Neuronal stem cell (in vitro differentiated cells): ENCODE measurements around the gene ART4.

Experiments used
- DNase-seq: peaks from one replicate; pipeline ENCODE4 v3.0.0-alpha.2; 2013; ENCODE audit warnings: low spot score
- H2AFZ ChIP-seq: one replicate; pipeline ENCODE4 v1.6.1; 2013; ENCODE audit warnings: mild to moderate bottlenecking, low read length, inconsistent platforms
- H2AK5ac ChIP-seq: 2 replicates; pipeline ENCODE4 v1.6.1; 2013; ENCODE audit warnings: low read depth, mild to moderate bottlenecking, inconsistent platforms, low read length, moderate library complexity, mixed read lengths
- H2BK120ac ChIP-seq: 2 replicates; pipeline ENCODE4 v1.6.1; 2013; ENCODE audit warnings: low read depth, mild to moderate bottlenecking, inconsistent platforms, low read length, moderate library complexity, mixed read lengths
- H2BK12ac ChIP-seq: one replicate; pipeline ENCODE4 v1.6.1; 2013; ENCODE audit warnings: low read length, inconsistent platforms
- H2BK15ac ChIP-seq: 2 replicates; pipeline ENCODE4 v1.6.1; 2013; ENCODE audit warnings: mild to moderate bottlenecking, low read length, inconsistent platforms, mixed read lengths
- H2BK5ac ChIP-seq: one replicate; pipeline ENCODE4 v1.6.1; 2013; ENCODE audit warnings: inconsistent platforms, mild to moderate bottlenecking, low read length, moderate library complexity
- H3K14ac ChIP-seq: one replicate; pipeline ENCODE4 v1.6.1; 2013; ENCODE audit warnings: low read length, inconsistent platforms
- H3K18ac ChIP-seq: 2 replicates; pipeline ENCODE4 v1.6.1; 2013; ENCODE audit warnings: low read length, inconsistent platforms
- H3K23ac ChIP-seq: 2 replicates; pipeline ENCODE4 v1.6.1; 2013; ENCODE audit warnings: low read depth, mild to moderate bottlenecking, mixed read lengths, low read length, inconsistent platforms; ENCODE audit not compliant: poor library complexity
- H3K27ac ChIP-seq: replicated peaks from 3 replicates; pipeline ENCODE4 v1.5.1; 2013; ENCODE audit warnings: low read length, inconsistent platforms
- H3K27me3 ChIP-seq, 3 experiments: 2 replicates each; pipeline ENCODE4 v1.6.1; 2013; ENCODE audit warnings: low read length in 3 of 3, mild to moderate bottlenecking in 2 of 3, inconsistent platforms in 1 of 3, low read depth in 1 of 3, mixed read lengths in 1 of 3, moderate library complexity in 1 of 3; ENCODE audit not compliant: control insufficient read depth in 3 of 3, insufficient read depth in 3 of 3
- H3K36me3 ChIP-seq, 2 donors: replicated peaks in 1 of 2; 2 replicates each; pipeline ENCODE4 v1.6.1; 2013; ENCODE audit warnings: low read length in 2 of 2; ENCODE audit not compliant: control insufficient read depth in 2 of 2, insufficient read depth in 2 of 2
- H3K4ac ChIP-seq: 2 replicates; pipeline ENCODE4 v1.6.1; 2013; ENCODE audit warnings: inconsistent platforms, mild to moderate bottlenecking, low read length, moderate library complexity
- H3K4me1 ChIP-seq, 2 donors: 1 replicate in 1 of 2; 2 replicates in 1 of 2; pipeline ENCODE4 v1.6.1; 2013; ENCODE audit warnings: low read length in 2 of 2, low read depth in 1 of 2; ENCODE audit not compliant: control insufficient read depth in 2 of 2, insufficient read depth in 1 of 2
- H3K4me2 ChIP-seq: one replicate; pipeline ENCODE4 v1.6.1; 2013; ENCODE audit warnings: mild to moderate bottlenecking, low read length, inconsistent platforms; ENCODE audit not compliant: insufficient read depth, poor library complexity, severe bottlenecking
- H3K4me3 ChIP-seq, 2 donors: 2 replicates each; pipeline ENCODE4 v1.5.1; 2013; ENCODE audit warnings: low read length in 2 of 2, mild to moderate bottlenecking in 2 of 2, inconsistent platforms in 1 of 2, moderate library complexity in 1 of 2
- H3K79me1 ChIP-seq: one replicate; pipeline ENCODE4 v1.6.1; 2013; ENCODE audit warnings: low read depth, mild to moderate bottlenecking, inconsistent platforms, low read length, moderate library complexity
- H3K9ac ChIP-seq: one replicate; pipeline ENCODE4 v1.6.1; 2013; ENCODE audit warnings: mild to moderate bottlenecking, low read depth, low read length, inconsistent platforms; ENCODE audit not compliant: poor library complexity
- H3K9me3 ChIP-seq, 2 donors: replicated peaks in 1 of 2; 2 replicates each; pipeline versions ENCODE3 to v1.6.1; 2013; ENCODE audit warnings: low read length in 2 of 2, mild to moderate bottlenecking in 2 of 2, inconsistent platforms in 1 of 2, low read depth in 1 of 2, mixed read lengths in 1 of 2, moderate library complexity in 1 of 2; ENCODE audit not compliant: control insufficient read depth in 2 of 2, insufficient read depth in 1 of 2
- H4K8ac ChIP-seq: one replicate; pipeline ENCODE4 v1.6.1; 2013; ENCODE audit warnings: low read depth, mild to moderate bottlenecking, inconsistent platforms, low read length, moderate library complexity
- H4K91ac ChIP-seq: one replicate; pipeline ENCODE4 v1.6.1; 2013; ENCODE audit warnings: low read length, low read depth, mild to moderate bottlenecking, inconsistent platforms; ENCODE audit not compliant: poor library complexity
- WGBS, 2 donors: extraction: QIAGEN DNeasy Blood & Tissue Kit; methylation state at CpG; one replicate each; pipeline ENCODE4 v1.1.7; 2013; ENCODE audit warnings: missing lambda C conversion rate in 2 of 2, mixed read lengths in 1 of 2; ENCODE audit not compliant: insufficient read length in 2 of 2, insufficient replicate concordance in 1 of 2; ENCODE audit errors: extremely low coverage in 2 of 2; 5-methylcytosine and 5-hydroxymethylcytosine counted together

ART4 gene

DNA sequence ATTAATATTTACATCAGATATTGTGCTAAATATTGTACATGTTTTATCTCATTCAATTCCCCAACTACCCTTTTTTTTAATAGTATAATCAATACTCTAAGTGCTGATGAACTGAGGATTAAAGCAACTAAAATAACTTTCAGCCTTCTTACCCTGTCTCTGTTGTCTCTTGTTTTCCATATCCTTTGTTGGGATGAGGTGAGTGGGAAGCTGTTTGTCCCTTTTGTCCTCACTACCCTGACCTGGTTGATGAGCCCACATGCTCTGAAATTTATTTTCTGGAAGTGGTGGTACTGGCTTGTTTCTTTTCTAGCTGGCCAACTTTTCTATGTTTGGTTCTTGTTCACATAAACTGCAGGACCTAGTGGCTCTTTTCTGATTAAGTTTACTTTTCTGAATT, 9.6 kb upstream of the ART4 start:
- H3K9me3 ChIP-seq: no peaks in the 10 kb centered on the region
- no peak overlapping the region for H2BK120ac ChIP-seq
- H3K18ac ChIP-seq: no peak overlapping the region
- H3K4ac ChIP-seq: no peak overlapping the region
- no peak overlapping the region for H2BK12ac ChIP-seq
- no peak overlapping the region for H3K14ac ChIP-seq
- no peak overlapping the region for H2AK5ac ChIP-seq
- no peak overlapping the region for H3K9ac ChIP-seq
- no peak overlapping the region for H2AFZ ChIP-seq
- no peak overlapping the region for H2BK5ac ChIP-seq
- H3K4me2 ChIP-seq: no peak overlapping the region
- no peaks in the 10 kb centered on the region for H3K36me3 ChIP-seq
- no peak overlapping the region for H2BK15ac ChIP-seq
- no peak overlapping the region for H4K91ac ChIP-seq
- H3K4me1 ChIP-seq: peaks cover 5 to 8% of the 10 kb centered on the region in 2 donors
- no peaks in the 10 kb centered on the region for H3K27me3 ChIP-seq
- no peak overlapping the region for H3K27ac ChIP-seq
- DNase-seq: no peak
- H4K8ac ChIP-seq: no peak overlapping the region
- no peak overlapping the region for H3K4me3 ChIP-seq
- H3K23ac ChIP-seq: no peak overlapping the region
- no peaks in the 10 kb centered on the region for H3K79me1 ChIP-seq

GRCh38 chr12:14850929-14851663, 7.8 kb upstream of the ART4 start:
- Histone ChIP-seq H4K91ac (no peak overlapping the region), H3K23ac (no peak overlapping the region)
- no peak for DNase-seq

GRCh38 chr12:14849661-14850060, 6.3 kb upstream of the ART4 start:
- no peak for DNase-seq
- Histone ChIP-seq H2BK120ac (no peak overlapping the region), H3K9me3 (no peaks in the 10 kb centered on the region), H3K36me3 (no peaks in the 10 kb centered on the region), H4K8ac (no peak overlapping the region), H3K4me3 (no peak overlapping the region), H3K14ac (no peak overlapping the region), H3K4ac (no peak overlapping the region), H2AFZ (no peak overlapping the region), H3K9ac (no peak overlapping the region), H3K18ac (no peak overlapping the region), H3K4me1 (peaks cover 5 to 6% of the 10 kb centered on the region in 2 donors), H2BK5ac (no peak overlapping the region), H3K23ac (no peak overlapping the region), H2BK15ac (no peak overlapping the region), H3K27ac (no peak overlapping the region), H3K4me2 (no peak overlapping the region), H3K79me1 (no peaks in the 10 kb centered on the region), H3K27me3 (no peaks in the 10 kb centered on the region), H2BK12ac (no peak overlapping the region), H4K91ac (no peak overlapping the region), H2AK5ac (no peak overlapping the region)
- no CpG with 5 or more reads among the region's 2 CpGs for WGBS, 2 donors

More at GRCh38 chr12:14850929-14851663, 7.8 kb upstream of the ART4 start:
- no CpG with 5 or more reads among the region's 1 CpG for WGBS, 2 donors
- H3K4ac ChIP-seq: no peak overlapping the region
- H3K4me3 ChIP-seq: no peak overlapping the region
- H3K27me3 ChIP-seq: no peaks in the 10 kb centered on the region
- H4K8ac ChIP-seq: no peak overlapping the region
- H2AFZ ChIP-seq: peak overlapping the region; percentile 60
- H2BK15ac ChIP-seq: no peak overlapping the region
- H3K4me2 ChIP-seq: no peak overlapping the region
- no peak overlapping the region for H3K27ac ChIP-seq
- no peaks in the 10 kb centered on the region for H3K36me3 ChIP-seq
- no peak overlapping the region for H3K14ac ChIP-seq
- no peak overlapping the region for H2BK12ac ChIP-seq
- H2AK5ac ChIP-seq: no peak overlapping the region
- H2BK120ac ChIP-seq: no peak overlapping the region
- H2BK5ac ChIP-seq: no peak overlapping the region
- no peak overlapping the region for H3K18ac ChIP-seq
- H3K9ac ChIP-seq: no peak overlapping the region
- H3K79me1 ChIP-seq: no peaks in the 10 kb centered on the region
- H3K9me3 ChIP-seq: no peaks in the 10 kb centered on the region
- H3K4me1 ChIP-seq: peaks cover 5 to 8% of the 10 kb centered on the region in 2 donors

GRCh38 chr12:14846876-14847580, 3.7 kb upstream of the ART4 start:
- Histone ChIP-seq H3K79me1 (no peaks in the 10 kb centered on the region), H3K18ac (no peak overlapping the region), H3K4me2 (no peak overlapping the region), H2BK15ac (no peak overlapping the region), H3K27ac (no peak overlapping the region), H3K23ac (no peak overlapping the region), H2AFZ (no peak overlapping the region), H3K4me3 (no peak overlapping the region), H2BK120ac (no peak overlapping the region), H3K4ac (no peak overlapping the region), H3K9ac (no peak overlapping the region), H3K4me1 (peaks cover 4 to 5% of the 10 kb centered on the region in 2 donors), H3K36me3 (no peaks in the 10 kb centered on the region), H2BK12ac (no peak overlapping the region), H4K8ac (no peak overlapping the region), H2BK5ac (no peak overlapping the region), H3K9me3 (no peaks in the 10 kb centered on the region), H3K27me3 (no peaks in the 10 kb centered on the region), H4K91ac (no peak overlapping the region), H3K14ac (no peak overlapping the region), H2AK5ac (no peak overlapping the region)
- WGBS, 2 donors: 100% methylated on average over 1 of the region's 4 CpGs
- no peak for DNase-seq
